HUES64 (cell line): ENCODE results near the gene SERPINB3.

Experiments
- H3K27ac ChIP-seq: 2 replicates; pipeline ENCODE4 v1.7.0; 2013; ENCODE audit warnings: low read depth, low read length, inconsistent platforms
- H3K27me3 ChIP-seq: 2 replicates; pipeline ENCODE4 v1.6.1; 2013; ENCODE audit warnings: mild to moderate bottlenecking, low read length; ENCODE audit not compliant: insufficient read depth
- H3K36me3 ChIP-seq: 2 replicates; pipeline ENCODE4 v1.6.1; 2013; ENCODE audit warnings: mild to moderate bottlenecking, low read length; ENCODE audit not compliant: insufficient read depth
- H3K4me1 ChIP-seq: 2 replicates; pipeline ENCODE4 v1.6.1; 2013; ENCODE audit warnings: mild to moderate bottlenecking, low read length, moderate library complexity; ENCODE audit not compliant: insufficient read depth
- H3K4me3 ChIP-seq: 2 replicates; pipeline ENCODE4 v1.5.1; 2013; ENCODE audit warnings: mild to moderate bottlenecking, low read length, moderate library complexity
- H3K9ac ChIP-seq: 2 replicates; pipeline ENCODE4 v1.6.1; 2013; ENCODE audit warnings: mild to moderate bottlenecking, low read depth, low read length
- H3K9me3 ChIP-seq: 2 replicates; pipeline ENCODE4 v1.6.1; 2013; ENCODE audit warnings: low read depth, low read length; ENCODE audit not compliant: insufficient read depth
- WGBS: fragments of 150-250, 120-280 bp; methylation state at CpG from one replicate; pipeline ENCODE4 v1.1.7; 2013; ENCODE audit warnings: missing lambda C conversion rate; 5-methylcytosine and 5-hydroxymethylcytosine counted together

The SERPINB3 gene

DNA sequence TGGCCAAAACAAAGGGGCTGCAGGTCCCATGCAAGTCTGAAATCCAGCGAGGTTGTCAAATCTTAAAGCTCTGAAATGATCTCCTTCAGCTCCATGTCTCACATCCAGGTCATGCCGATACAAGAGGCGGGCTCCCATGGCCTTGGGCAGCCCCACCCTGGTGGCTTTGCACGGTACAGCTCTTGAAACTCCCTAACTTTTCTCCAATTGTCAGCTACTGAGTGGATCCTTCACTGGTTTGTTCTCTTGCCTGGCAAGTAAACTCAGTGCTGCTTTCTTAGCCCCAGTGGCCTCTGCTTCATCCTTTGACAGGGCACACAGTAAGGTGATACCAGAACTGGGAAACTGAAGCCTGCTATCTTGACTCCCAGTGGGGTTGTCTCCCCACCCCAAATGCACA, 48.3 kb downstream of the SERPINB3 start:
- Histone ChIP-seq H3K4me3 (no peak overlapping the region), H3K27ac (no peak overlapping the region), H3K4me1 (peaks cover 10% of the 10 kb centered on the region), H3K27me3 (no peaks in the 10 kb centered on the region), H3K9ac (no peak overlapping the region), H3K9me3 (no peaks in the 10 kb centered on the region), H3K36me3 (no peaks in the 10 kb centered on the region)
- 93% methylated on average over 4 of the region's 4 CpGs for WGBS

DNA sequence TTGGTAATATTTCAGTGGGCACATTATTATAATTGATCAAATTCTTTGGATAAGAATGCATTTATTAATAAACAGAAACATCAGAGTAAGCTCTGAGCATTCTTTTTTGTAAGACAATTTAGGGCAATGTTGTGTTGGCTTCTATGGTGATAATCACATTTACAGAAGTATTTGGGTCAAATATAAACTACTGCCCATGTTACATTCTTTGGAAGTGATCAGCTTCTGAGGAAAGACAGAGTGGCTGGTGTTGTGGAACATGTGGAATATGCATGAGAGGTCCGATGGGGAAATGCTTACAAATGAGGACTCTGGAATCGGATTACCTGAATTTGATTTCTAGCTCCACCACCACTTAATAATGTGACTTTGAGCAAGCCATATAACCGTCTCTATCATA, 55.2 kb downstream of the SERPINB3 start:
- WGBS: 88% methylated on average over 3 of the region's 3 CpGs
- H3K27ac ChIP-seq: no peak overlapping the region
- no peaks in the 10 kb centered on the region for H3K27me3 ChIP-seq
- no peak overlapping the region for H3K9ac ChIP-seq
- no peaks in the 10 kb centered on the region; the same call in 1 of the 2 replicates for H3K4me1 ChIP-seq
- no peaks in the 10 kb centered on the region for H3K36me3 ChIP-seq
- no peak overlapping the region for H3K4me3 ChIP-seq
- no peaks in the 10 kb centered on the region for H3K9me3 ChIP-seq
